Measurements from ENCODE around the gene AUTS2.

DNA sequence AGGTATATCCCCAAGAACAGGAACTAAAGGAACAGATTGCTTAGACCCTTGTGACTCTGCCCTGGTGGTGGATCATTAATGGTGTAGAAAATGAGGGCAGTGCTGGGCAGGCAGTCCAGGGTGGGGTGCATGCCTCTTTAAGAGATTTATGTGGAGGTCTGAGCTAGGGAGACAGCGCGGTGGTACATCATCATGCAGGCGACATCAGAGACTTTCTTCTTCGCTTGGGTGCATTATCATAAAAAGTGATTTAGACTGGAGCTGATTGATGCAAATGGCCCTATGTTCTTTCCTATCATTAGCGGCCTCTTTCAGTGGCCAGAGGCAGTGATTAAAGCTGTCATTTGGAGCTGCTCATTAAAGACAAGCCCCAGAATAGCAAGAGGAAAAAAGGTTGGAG is 1014.5 kb downstream of the AUTS2 start:
- TF ChIP-seq, protein P1, sequence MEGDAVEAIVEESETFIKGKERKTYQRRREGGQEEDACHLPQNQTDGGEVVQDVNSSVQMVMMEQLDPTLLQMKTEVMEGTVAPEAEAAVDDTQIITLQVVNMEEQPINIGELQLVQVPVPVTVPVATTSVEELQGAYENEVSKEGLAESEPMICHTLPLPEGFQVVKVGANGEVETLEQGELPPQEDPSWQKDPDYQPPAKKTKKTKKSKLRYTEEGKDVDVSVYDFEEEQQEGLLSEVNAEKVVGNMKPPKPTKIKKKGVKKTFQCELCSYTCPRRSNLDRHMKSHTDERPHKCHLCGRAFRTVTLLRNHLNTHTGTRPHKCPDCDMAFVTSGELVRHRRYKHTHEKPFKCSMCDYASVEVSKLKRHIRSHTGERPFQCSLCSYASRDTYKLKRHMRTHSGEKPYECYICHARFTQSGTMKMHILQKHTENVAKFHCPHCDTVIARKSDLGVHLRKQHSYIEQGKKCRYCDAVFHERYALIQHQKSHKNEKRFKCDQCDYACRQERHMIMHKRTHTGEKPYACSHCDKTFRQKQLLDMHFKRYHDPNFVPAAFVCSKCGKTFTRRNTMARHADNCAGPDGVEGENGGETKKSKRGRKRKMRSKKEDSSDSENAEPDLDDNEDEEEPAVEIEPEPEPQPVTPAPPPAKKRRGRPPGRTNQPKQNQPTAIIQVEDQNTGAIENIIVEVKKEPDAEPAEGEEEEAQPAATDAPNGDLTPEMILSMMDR (IDR thresholded peaks at IDR 0.05 in 2 of 3, conservative IDR thresholded peaks at IDR 0.05 in 1 of 3; ENCODE audit: insufficient read depth in 2 of 3, low read depth in 1 of 3, low read length in 3 of 3), result no peak
- TF ChIP-seq NR2F6 (CRISPR knock-in tag; IDR thresholded peaks at IDR 0.05) (no peak), POLR2A (conservative IDR thresholded peaks at IDR 0.05) (no peak), KAT2B (IDR thresholded peaks at IDR 0.05; ENCODE audit: low read depth, low read length) (no peak), JUNB (CRISPR knock-in tag; conservative IDR thresholded peaks at IDR 0.05) (no peak), E2F3 (CRISPR knock-in tag; IDR thresholded peaks at IDR 0.05) (no peak), MTA1 (IDR thresholded peaks at IDR 0.05; ENCODE audit: borderline replicate concordance) (no peak), JUND (IDR thresholded peaks at IDR 0.05; ENCODE audit: borderline replicate concordance, low read depth, low read length) (no peak), JUND (tag; IDR thresholded peaks at IDR 0.05; ENCODE audit: borderline replicate concordance, low read depth, low read length) (no peak)
- TF ChIP-seq, protein P2, sequence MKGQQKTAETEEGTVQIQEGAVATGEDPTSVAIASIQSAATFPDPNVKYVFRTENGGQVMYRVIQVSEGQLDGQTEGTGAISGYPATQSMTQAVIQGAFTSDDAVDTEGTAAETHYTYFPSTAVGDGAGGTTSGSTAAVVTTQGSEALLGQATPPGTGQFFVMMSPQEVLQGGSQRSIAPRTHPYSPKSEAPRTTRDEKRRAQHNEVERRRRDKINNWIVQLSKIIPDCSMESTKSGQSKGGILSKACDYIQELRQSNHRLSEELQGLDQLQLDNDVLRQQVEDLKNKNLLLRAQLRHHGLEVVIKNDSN (CRISPR knock-in tag; IDR thresholded peaks at IDR 0.05), result no peak
- TF ChIP-seq, protein P3, sequence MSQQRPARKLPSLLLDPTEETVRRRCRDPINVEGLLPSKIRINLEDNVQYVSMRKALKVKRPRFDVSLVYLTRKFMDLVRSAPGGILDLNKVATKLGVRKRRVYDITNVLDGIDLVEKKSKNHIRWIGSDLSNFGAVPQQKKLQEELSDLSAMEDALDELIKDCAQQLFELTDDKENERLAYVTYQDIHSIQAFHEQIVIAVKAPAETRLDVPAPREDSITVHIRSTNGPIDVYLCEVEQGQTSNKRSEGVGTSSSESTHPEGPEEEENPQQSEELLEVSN (IDR thresholded peaks at IDR 0.05; ENCODE audit: borderline replicate concordance in 1 of 2, extremely low read depth in 1 of 2, insufficient read depth in 1 of 2, insufficient read length in 1 of 2, low read depth in 1 of 2, low read length in 1 of 2, poor library complexity in 1 of 2, severe bottlenecking in 1 of 2), result no peak
